KMS-11 (cell line): ENCODE measurements around the gene BRICD5.

Experiments used
- H2AFZ ChIP-seq: fragments of 200-600 bp; sonication (generic); 2 replicates; pipeline ENCODE4 v1.6.1; 2016; ENCODE audit warnings: antibody characterized with exemption, mixed run types, low read depth
- H3K27ac ChIP-seq: fragments of 200-600 bp; sonication (generic); 2 replicates; pipeline ENCODE4 v1.6.1; 2016; ENCODE audit warnings: mild to moderate bottlenecking, mixed run types
- H3K27me3 ChIP-seq: fragments of 200-600 bp; sonication (generic); 2 replicates; pipeline ENCODE4 v1.6.1; 2017; ENCODE audit warnings: mild to moderate bottlenecking, low read depth, mixed run types, moderate library complexity; ENCODE audit not compliant: insufficient read depth
- H3K36me3 ChIP-seq: fragments of 200-600 bp; sonication (generic); 2 replicates; pipeline ENCODE4 v1.6.1; 2017; ENCODE audit warnings: mild to moderate bottlenecking, mixed run types; ENCODE audit not compliant: insufficient read depth
- H3K4me1 ChIP-seq: fragments of 200-600 bp; sonication (generic); 2 replicates; pipeline ENCODE4 v1.6.1; 2016; ENCODE audit warnings: mild to moderate bottlenecking, low read depth, mixed run types; ENCODE audit not compliant: poor library complexity, severe bottlenecking
- H3K4me2 ChIP-seq: fragments of 200-600 bp; sonication (generic); 2 replicates; pipeline ENCODE4 v1.7.0; 2016; ENCODE audit warnings: mild to moderate bottlenecking, mixed run types
- H3K4me3 ChIP-seq: fragments of 200-600 bp; sonication (generic); IDR thresholded peaks from 2 replicates; pipeline ENCODE4 v1.6.1; 2017; ENCODE audit warnings: low read depth, low read length, mixed read lengths; ENCODE audit not compliant: insufficient read depth
- H3K79me2 ChIP-seq: fragments of 200-600 bp; sonication (generic); 2 replicates; pipeline ENCODE4 v1.6.1; 2016; ENCODE audit warnings: low read depth, mixed run types; ENCODE audit not compliant: insufficient read depth
- H3K9ac ChIP-seq: fragments of 200-600 bp; sonication (generic); 2 replicates; pipeline ENCODE4 v1.6.1; 2016; ENCODE audit warnings: mild to moderate bottlenecking, mixed run types
- H4K20me1 ChIP-seq: fragments of 200-600 bp; sonication (generic); 2 replicates; pipeline ENCODE4 v1.6.1; 2016; ENCODE audit warnings: mild to moderate bottlenecking, mixed run types; ENCODE audit not compliant: insufficient read depth
- TF ChIP-seq, protein P1 (sequence below): fragments of 200-600 bp; sonication (generic); conservative IDR thresholded peaks from 2 replicates; pipeline ENCODE4 v1.6.1; 2017; ENCODE audit warnings: low read depth, mild to moderate bottlenecking, antibody characterized with exemption, low read length, moderate library complexity, mixed read lengths

BRICD5 gene

DNA sequence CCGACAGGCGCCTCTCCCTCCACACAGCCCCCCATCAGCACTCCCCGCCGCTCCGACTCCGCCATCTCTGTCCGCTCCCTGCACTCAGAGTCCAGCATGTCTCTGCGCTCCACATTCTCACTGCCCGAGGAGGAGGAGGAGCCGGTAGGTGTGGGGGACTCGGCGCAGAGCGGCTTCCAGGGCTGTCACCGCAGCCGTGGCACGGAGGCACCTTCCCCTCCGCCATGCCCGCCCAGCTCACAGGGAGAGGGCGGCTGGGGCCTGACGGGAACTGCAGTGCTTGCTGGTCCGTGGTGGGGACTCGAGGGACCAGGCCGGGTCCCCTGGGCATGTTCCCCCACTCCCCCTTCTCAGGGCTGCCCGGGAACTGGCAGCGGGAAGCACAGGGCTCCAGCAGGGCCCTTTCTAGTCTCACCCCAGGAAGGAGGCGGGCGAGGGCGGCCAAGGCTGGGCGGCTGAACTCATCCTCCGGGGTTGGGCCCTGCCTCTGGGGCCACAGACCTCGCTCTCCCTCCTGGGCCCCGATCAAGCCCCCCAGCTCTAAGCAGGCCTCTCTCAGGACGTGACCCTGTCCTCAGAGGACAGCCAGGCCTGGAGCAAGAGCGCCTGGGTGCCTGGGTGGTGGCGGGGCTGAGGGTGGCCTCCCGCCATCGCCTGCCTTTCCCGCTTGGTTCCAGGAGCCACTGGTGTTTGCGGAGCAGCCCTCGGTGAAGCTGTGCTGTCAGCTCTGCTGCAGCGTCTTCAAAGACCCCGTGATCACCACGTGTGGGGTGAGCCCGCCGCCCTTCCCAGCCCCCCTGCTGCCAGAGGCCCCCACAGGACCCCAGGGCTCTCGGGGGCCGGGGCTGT is 39.9 kb downstream of the BRICD5 start:
- Histone ChIP-seq H3K36me3 (peaks cover 2% of the 10 kb centered on the region; the same call in 1 of the 2 replicates), H3K27ac (no peak overlapping the region), H4K20me1 (no peaks in the 10 kb centered on the region), H3K79me2 (no peaks in the 10 kb centered on the region), H3K4me1 (peaks cover 11% of the 10 kb centered on the region), H3K4me3 (no peak overlapping the region), H2AFZ (no peak overlapping the region), H3K27me3 (no peaks in the 10 kb centered on the region), H3K4me2 (no peak overlapping the region), H3K9ac (no peak overlapping the region)
- TF ChIP-seq, protein P1, sequence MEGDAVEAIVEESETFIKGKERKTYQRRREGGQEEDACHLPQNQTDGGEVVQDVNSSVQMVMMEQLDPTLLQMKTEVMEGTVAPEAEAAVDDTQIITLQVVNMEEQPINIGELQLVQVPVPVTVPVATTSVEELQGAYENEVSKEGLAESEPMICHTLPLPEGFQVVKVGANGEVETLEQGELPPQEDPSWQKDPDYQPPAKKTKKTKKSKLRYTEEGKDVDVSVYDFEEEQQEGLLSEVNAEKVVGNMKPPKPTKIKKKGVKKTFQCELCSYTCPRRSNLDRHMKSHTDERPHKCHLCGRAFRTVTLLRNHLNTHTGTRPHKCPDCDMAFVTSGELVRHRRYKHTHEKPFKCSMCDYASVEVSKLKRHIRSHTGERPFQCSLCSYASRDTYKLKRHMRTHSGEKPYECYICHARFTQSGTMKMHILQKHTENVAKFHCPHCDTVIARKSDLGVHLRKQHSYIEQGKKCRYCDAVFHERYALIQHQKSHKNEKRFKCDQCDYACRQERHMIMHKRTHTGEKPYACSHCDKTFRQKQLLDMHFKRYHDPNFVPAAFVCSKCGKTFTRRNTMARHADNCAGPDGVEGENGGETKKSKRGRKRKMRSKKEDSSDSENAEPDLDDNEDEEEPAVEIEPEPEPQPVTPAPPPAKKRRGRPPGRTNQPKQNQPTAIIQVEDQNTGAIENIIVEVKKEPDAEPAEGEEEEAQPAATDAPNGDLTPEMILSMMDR: no peak

DNA sequence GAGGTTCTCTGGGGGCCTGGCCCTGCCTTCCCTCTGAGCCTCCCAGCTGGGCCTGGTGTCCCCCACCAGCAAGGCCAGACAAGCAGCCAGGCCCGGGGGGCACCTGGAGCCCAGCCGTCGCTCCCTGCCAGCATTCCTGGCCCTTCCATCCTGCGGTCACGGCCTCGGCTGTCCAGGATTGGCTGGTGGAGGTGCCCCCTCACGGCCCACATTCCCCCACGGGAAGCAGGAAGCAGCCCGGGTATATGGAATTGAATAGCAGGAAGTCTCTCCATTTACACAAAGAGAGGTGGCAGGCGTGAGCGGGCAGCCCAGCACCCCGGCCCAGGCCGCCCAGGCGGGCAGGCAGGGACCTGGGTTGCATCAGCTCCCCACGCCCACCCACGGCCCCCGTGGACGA is 40.6 kb downstream of the BRICD5 start:
- H3K4me2 ChIP-seq: no peak overlapping the region
- H4K20me1 ChIP-seq: no peaks in the 10 kb centered on the region
- H3K9ac ChIP-seq: no peak overlapping the region
- no peak overlapping the region for H2AFZ ChIP-seq
- H3K36me3 ChIP-seq: no peaks in the 10 kb centered on the region
- no peaks in the 10 kb centered on the region for H3K27me3 ChIP-seq
- no peak overlapping the region for H3K27ac ChIP-seq
- TF ChIP-seq, protein P1: no peak
- no peaks in the 10 kb centered on the region for H3K79me2 ChIP-seq
- no peak overlapping the region for H3K4me3 ChIP-seq
- peaks cover 11% of the 10 kb centered on the region for H3K4me1 ChIP-seq

DNA sequence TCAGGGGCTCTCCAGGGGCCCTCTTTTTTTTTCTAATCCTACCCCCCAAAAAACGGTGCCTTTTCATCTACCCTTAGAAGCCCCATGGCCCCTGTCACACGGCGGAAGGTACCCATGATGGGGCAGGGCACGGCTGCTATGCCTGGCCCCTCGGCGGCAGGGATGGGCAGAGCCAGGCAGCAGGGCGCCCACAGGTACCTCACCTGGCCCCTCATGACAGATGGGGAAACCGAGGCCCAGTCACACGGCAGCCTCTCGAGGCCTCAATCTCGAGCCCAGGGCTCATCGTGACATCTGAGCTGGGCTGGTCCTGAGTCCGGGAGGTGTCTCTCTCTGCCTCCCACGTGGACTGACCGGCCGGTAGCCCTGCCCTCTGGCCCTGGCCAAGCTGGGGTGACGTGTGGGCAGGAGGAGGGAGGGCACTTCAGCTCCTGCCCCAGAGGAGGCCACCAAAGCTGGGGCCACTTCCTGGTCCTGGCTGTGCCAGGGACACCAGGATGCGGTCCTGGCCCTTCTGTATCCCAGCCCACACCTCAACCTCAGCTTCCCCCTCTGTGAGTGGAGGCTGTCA is 43.5 kb downstream of the BRICD5 start:
- no peaks in the 10 kb centered on the region for H4K20me1 ChIP-seq
- no peak overlapping the region for H2AFZ ChIP-seq
- H3K27ac ChIP-seq: no peak overlapping the region
- no peak overlapping the region for H3K9ac ChIP-seq
- H3K27me3 ChIP-seq: no peaks in the 10 kb centered on the region
- no peak overlapping the region for H3K4me3 ChIP-seq
- TF ChIP-seq, protein P1: no peak
- no peaks in the 10 kb centered on the region for H3K36me3 ChIP-seq
- H3K4me2 ChIP-seq: no peak overlapping the region
- H3K4me1 ChIP-seq: peaks cover 11% of the 10 kb centered on the region
- H3K79me2 ChIP-seq: peaks cover 18% of the 10 kb centered on the region; the same call in 1 of the 2 replicates

GRCh38 chr16:2166263-2167067 is 44.2 kb downstream of the BRICD5 start:
- Histone ChIP-seq H3K27ac (no peak overlapping the region), H2AFZ (no peak overlapping the region), H3K79me2 (peaks cover 25% of the 10 kb centered on the region; the same call in 1 of the 2 replicates), H3K4me3 (no peak overlapping the region), H3K4me2 (no peak overlapping the region), H3K4me1 (peaks cover 11% of the 10 kb centered on the region), H3K27me3 (no peaks in the 10 kb centered on the region), H3K36me3 (no peaks in the 10 kb centered on the region), H3K9ac (no peak overlapping the region), H4K20me1 (no peaks in the 10 kb centered on the region)
- TF ChIP-seq, protein P1: no peak
